H1 (cell line): ENCODE results near the gene MYLIP. TPM values are rescaled to one million over a fixed set of nuclear protein-coding genes. Genes with fewer than 3 reads are reported as not detected.

Experiments
- CTCF ChIA-PET: fragments of 300-600 bp; sonication (Branson Sonifier 250); formaldehyde crosslinking; loops from one replicate; lab custom pipeline; 2021; ENCODE audit not compliant: partially characterized antibody; lab: Charles Lee
- POLR2A ChIA-PET: fragments of 300-600 bp; sonication (Branson Sonifier 250); formaldehyde crosslinking; loops from one replicate; lab custom pipeline; 2021; ENCODE audit warnings: inconsistent platforms; ENCODE audit not compliant: partially characterized antibody; lab: Charles Lee
- DNase-seq, 2 experiments: peaks; one replicate each; pipeline versions ENCODE4 v3.0.0 to v3.0.0-alpha.2; 2010 to 2022; ENCODE audit warnings: low spot score in 2 of 2, low read depth in 1 of 2, mixed read lengths in 1 of 2
- FAIRE-seq: peaks from 2 replicates; lab custom pipeline; 2011; peaks lifted over from hg19 to GRCh38; lab: Jason Lieb, UNC
- H2AFZ ChIP-seq: 2 replicates; pipeline ENCODE4 v1.8.1; 2012; ENCODE audit warnings: low read length, inconsistent platforms
- H2AK5ac ChIP-seq: 2 replicates; pipeline ENCODE4 v1.6.1; 2013; ENCODE audit warnings: low read depth, low read length
- H2BK120ac ChIP-seq: replicated peaks from 2 replicates; pipeline ENCODE3; 2013; ENCODE audit warnings: low read depth, low read length, inconsistent platforms
- H2BK12ac ChIP-seq: 2 replicates; pipeline ENCODE4 v1.6.1; 2013; ENCODE audit warnings: low read depth, low read length
- H2BK15ac ChIP-seq: 2 replicates; pipeline ENCODE4 v1.6.1; 2013; ENCODE audit warnings: low read length
- H2BK20ac ChIP-seq: 2 replicates; pipeline ENCODE4 v1.6.1; 2013; ENCODE audit warnings: low read length
- H2BK5ac ChIP-seq: 2 replicates; pipeline ENCODE4 v1.6.1; 2013; ENCODE audit warnings: low read depth, low read length
- H3K14ac ChIP-seq: 2 replicates; pipeline ENCODE4 v1.6.1; 2013; ENCODE audit warnings: inconsistent platforms; ENCODE audit not compliant: insufficient read length
- H3K18ac ChIP-seq: 2 replicates; pipeline ENCODE4 v1.6.1; 2013; ENCODE audit warnings: low read length; ENCODE audit errors: extremely low read depth
- H3K23ac ChIP-seq: 2 replicates; pipeline ENCODE4 v1.6.1; 2013; ENCODE audit warnings: inconsistent platforms; ENCODE audit not compliant: insufficient read length
- H3K23me2 ChIP-seq: 2 replicates; pipeline ENCODE4 v1.6.1; 2013; ENCODE audit warnings: low read depth, low read length
- H3K27ac ChIP-seq: 2 replicates; pipeline ENCODE4 v1.6.1; 2011; ENCODE audit warnings: low read depth, low read length, inconsistent platforms
- H3K27me3 ChIP-seq, 4 experiments: replicated peaks in 1 of 4; 1 replicate in 1 of 4; 2 replicates in 3 of 4; pipeline versions ENCODE4 v1.6.1 to v1.8.1; 2011 to 2013; ENCODE audit warnings: low read length in 3 of 4, mild to moderate bottlenecking in 3 of 4, inconsistent platforms in 2 of 4, mixed read lengths in 2 of 4, moderate library complexity in 1 of 4; ENCODE audit not compliant: control insufficient read depth in 3 of 4, insufficient read depth in 3 of 4; ENCODE audit errors: extremely low read depth in 1 of 4
- H3K36me3 ChIP-seq, 4 experiments: 2 replicates each; pipeline versions ENCODE4 v1.6.1 to v1.8.1; 2011 to 2013; ENCODE audit warnings: mild to moderate bottlenecking in 4 of 4, low read length in 3 of 4, moderate library complexity in 2 of 4, control low read depth in 1 of 4, inconsistent platforms in 1 of 4; ENCODE audit not compliant: insufficient read depth in 4 of 4, control insufficient read depth in 2 of 4
- H3K4ac ChIP-seq: replicated peaks from 2 replicates; pipeline ENCODE3; 2013; ENCODE audit warnings: low read length, low read depth, mixed read lengths, inconsistent platforms; ENCODE audit not compliant: insufficient read length
- H3K4me1 ChIP-seq, 4 experiments: replicated peaks in 1 of 4; 1 replicate in 1 of 4; 2 replicates in 3 of 4; pipeline versions ENCODE4 v1.6.1 to v1.8.1; 2011 to 2013; ENCODE audit warnings: low read length in 3 of 4, inconsistent platforms in 2 of 4, mixed read lengths in 1 of 4; ENCODE audit not compliant: insufficient read depth in 4 of 4, control insufficient read depth in 3 of 4
- H3K4me2 ChIP-seq, 2 experiments: 2 replicates each; pipeline versions ENCODE4 v1.6.1 to v1.8.1; 2011 to 2013; ENCODE audit warnings: low read depth in 2 of 2, low read length in 2 of 2, control low read depth in 1 of 2, inconsistent platforms in 1 of 2, mild to moderate bottlenecking in 1 of 2; ENCODE audit not compliant: insufficient read depth in 1 of 2
- H3K4me3 ChIP-seq, 4 experiments: fragments of 200-600, 300-600 bp in 1 of 4; sonication (generic), shearing (Covaris generic), sonication (Bioruptor Twin) in 1 of 4; 2 replicates each; pipeline versions ENCODE4 v1.5.1 to v1.8.1; 2011 to 2016; ENCODE audit warnings: low read length in 4 of 4, low read depth in 3 of 4, control low read depth in 2 of 4, inconsistent platforms in 2 of 4, mild to moderate bottlenecking in 2 of 4, mixed read lengths in 1 of 4, moderate library complexity in 1 of 4; ENCODE audit not compliant: insufficient read depth in 2 of 4; ENCODE audit errors: extremely low read depth in 1 of 4
- H3K56ac ChIP-seq: replicated peaks from 2 replicates; pipeline ENCODE3; 2013; ENCODE audit warnings: low read depth, mild to moderate bottlenecking, mixed read lengths, low read length, inconsistent platforms; ENCODE audit not compliant: insufficient read length
- H3K79me1 ChIP-seq: 2 replicates; pipeline ENCODE4 v1.6.1; 2013; ENCODE audit warnings: low read depth, low read length, control low read depth
- H3K79me2 ChIP-seq, 2 experiments: 2 replicates each; pipeline versions ENCODE4 v1.6.1 to v1.8.1; 2012 to 2013; ENCODE audit warnings: low read length in 2 of 2, mild to moderate bottlenecking in 2 of 2, inconsistent platforms in 1 of 2; ENCODE audit not compliant: insufficient read depth in 2 of 2, control insufficient read depth in 1 of 2
- H3K9ac ChIP-seq, 4 experiments: replicated peaks in 1 of 4; 1 replicate in 1 of 4; 2 replicates in 3 of 4; pipeline versions ENCODE4 v1.6.1 to v1.8.1; 2011 to 2013; ENCODE audit warnings: low read depth in 3 of 4, low read length in 3 of 4, control low read depth in 2 of 4, mild to moderate bottlenecking in 2 of 4, moderate library complexity in 2 of 4, inconsistent platforms in 1 of 4; ENCODE audit errors: extremely low read depth in 1 of 4
- H3K9me3 ChIP-seq, 2 experiments: 2 replicates each; pipeline versions ENCODE4 v1.6.1 to v1.8.1; 2012 to 2013; ENCODE audit warnings: mild to moderate bottlenecking in 2 of 2, moderate library complexity in 2 of 2, control low read depth in 1 of 2, inconsistent platforms in 1 of 2, low read depth in 1 of 2, low read length in 1 of 2, mixed read lengths in 1 of 2; ENCODE audit not compliant: insufficient read depth in 2 of 2
- H4K20me1 ChIP-seq, 2 experiments: replicated peaks in 1 of 2; 2 replicates each; pipeline versions ENCODE3 to v1.8.1; 2011 to 2013; ENCODE audit warnings: inconsistent platforms in 2 of 2, low read length in 2 of 2, mild to moderate bottlenecking in 1 of 2; ENCODE audit not compliant: insufficient read depth in 2 of 2, control insufficient read depth in 1 of 2
- H4K5ac ChIP-seq: 2 replicates; pipeline ENCODE4 v1.6.1; 2013; ENCODE audit warnings: low read length, low read depth, mixed read lengths, inconsistent platforms; ENCODE audit not compliant: insufficient read length
- H4K8ac ChIP-seq: 2 replicates; pipeline ENCODE4 v1.8.0; 2013; ENCODE audit warnings: mild to moderate bottlenecking, moderate library complexity, low read length, inconsistent platforms; ENCODE audit not compliant: insufficient read depth; ENCODE audit errors: extremely low read depth
- H4K91ac ChIP-seq: replicated peaks from 2 replicates; pipeline ENCODE3; 2013; ENCODE audit warnings: low read length, mixed read lengths, inconsistent platforms; ENCODE audit not compliant: insufficient read length
- BCL11A ChIP-seq, 2 experiments: IDR thresholded peaks; one replicate each; pipeline ENCODE4 v1.6.1; 2011; ENCODE audit warnings: low read depth in 2 of 2, low read length in 2 of 2, mild to moderate bottlenecking in 2 of 2
- CBX5 ChIP-seq: fragments of 300-800, 300-1000 bp; sonication (generic); IDR thresholded peaks from 2 replicates; pipeline ENCODE4 v1.7.1; 2016; ENCODE audit warnings: antibody characterized with exemption, low read length, low read depth
- SRF ChIP-seq: IDR thresholded peaks from 2 replicates; pipeline ENCODE4 v1.6.1; 2011; ENCODE audit warnings: mild to moderate bottlenecking, low read depth, low read length, moderate library complexity
- WGBS, 2 experiments: shearing (Covaris generic) in 1 of 2; methylation state at CpG; one replicate each; pipeline versions ENCODE4 v1.1.6 to v1.1.7; 2013 to 2015; ENCODE audit warnings: low lambda C conversion rate in 2 of 2, mixed read lengths in 2 of 2, inconsistent platforms in 1 of 2, low coverage in 1 of 2, missing lambda C conversion rate in 1 of 2; ENCODE audit not compliant: insufficient replicate concordance in 2 of 2, insufficient coverage in 1 of 2, insufficient read length in 1 of 2; ENCODE audit errors: extremely low coverage in 1 of 2, missing lambda C conversion rate in 1 of 2; 5-methylcytosine and 5-hydroxymethylcytosine counted together
- polyA plus RNA-seq, 7 experiments: library from polyadenylated mRNA; depleted of rRNA in 3 of 7; stranded (reverse) in 5 of 7; unstranded in 2 of 7; fragments of >200 nt in 5 of 7; fragments of 200-250 nt in 2 of 7; gene quantifications; 1 replicate in 5 of 7; 2 replicates in 1 of 7; 4 replicates in 1 of 7; pipeline versions ENCODE4 v1.2.1 to v1.2.3, GENCODE V29; 2011 to 2013; ENCODE audit warnings: missing spikeins in 2 of 7, mixed read lengths in 2 of 7
- total RNA-seq: library from RNA; stranded (reverse); fragmentation: NEBNext Ultra II Directional; extraction: Animal tissue kit (Norgen Biotek cat#: 25700); gene quantifications from 2 replicates; pipeline ENCODE4 v1.2.1, GENCODE V29; 2021

Gene MYLIP
- total and polyA plus RNA-seq, 2 of the 8 experiments (the other 6 are each of a cell fraction or from before 2014, with no cell fraction given): 21.1 to 26.9 TPM

GRCh38 chr6:16080204-16080603 lies 48.7 kb upstream of the MYLIP start:
- POLR2A ChIA-PET: no interaction called here
- H3K23ac ChIP-seq: no peak overlapping the region
- no peaks in the 10 kb centered on the region; a peak in 2 of 8 replicates for H3K36me3 ChIP-seq
- H4K5ac ChIP-seq: no peak overlapping the region
- no peak overlapping the region for H3K14ac ChIP-seq
- H2AFZ ChIP-seq: no peak overlapping the region
- no peaks in the 10 kb centered on the region for H3K9me3 ChIP-seq
- no peaks in the 10 kb centered on the region for H3K79me2 ChIP-seq
- no peak overlapping the region for H2BK5ac ChIP-seq
- no peaks in the 10 kb centered on the region for H3K4me1 ChIP-seq
- TF ChIP-seq CBX5 (no peak), BCL11A (IDR thresholded peaks at IDR 0.05; ENCODE audit: low read depth in 2 of 2, low read length in 2 of 2) (no peak), SRF (no peak)
- DNase-seq (no peak), FAIRE-seq (no peak)
- no peaks in the 10 kb centered on the region for H4K20me1 ChIP-seq
- H3K18ac ChIP-seq: no peak overlapping the region
- no peak overlapping the region for H2BK20ac ChIP-seq
- no peaks in the 10 kb centered on the region for H3K27me3 ChIP-seq
- H3K23me2 ChIP-seq: no peaks in the 10 kb centered on the region; the same call in 1 of the 2 replicates
- no peak overlapping the region for H2BK12ac ChIP-seq
- 95% methylated on average over 1 of the region's 1 CpG; no CpG with 5 or more reads in 1 of the 2 experiments for WGBS, 2 experiments
- H4K8ac ChIP-seq: no peak overlapping the region
- H4K91ac ChIP-seq: no peak overlapping the region
- H2AK5ac ChIP-seq: no peak overlapping the region
- no peak overlapping the region for H2BK120ac ChIP-seq
- CTCF ChIA-PET: no interaction called here
- H3K9ac ChIP-seq: no peak overlapping the region
- H3K4me3 ChIP-seq: no peak overlapping the region
- H3K4ac ChIP-seq: no peak overlapping the region
- no peak overlapping the region for H3K56ac ChIP-seq
- no peaks in the 10 kb centered on the region for H3K79me1 ChIP-seq
- H2BK15ac ChIP-seq: no peak overlapping the region
- H3K27ac ChIP-seq: no peak overlapping the region
- H3K4me2 ChIP-seq: no peak overlapping the region
